ENCODE results near the gene CYRIA. TPM values are rescaled to one million over a fixed set of nuclear protein-coding genes. Genes with fewer than 3 reads are reported as not detected.

CYRIA gene
- polyA plus RNA-seq, 1 of the 3 experiments (the other 2 are of a cell fraction), result 0.13 TPM

GRCh38 chr2:16709769-16710168, 44.1 kb upstream of the CYRIA start:
- Histone ChIP-seq H3F3A (replicated peaks; ENCODE audit: insufficient read depth) (no peaks in the 10 kb centered on the region), H3K9ac (no peak overlapping the region), H3K4me2 (no peak overlapping the region), H3K9me2 (no peaks in the 10 kb centered on the region), H2AFZ (ENCODE audit: low read depth) (no peak overlapping the region), H3K9me3 (no peaks in the 10 kb centered on the region), H3K27me3 (ENCODE audit: insufficient read depth) (no peaks in the 10 kb centered on the region), H3K4me3 (ENCODE audit: low read depth in 2 of 2, low read length in 1 of 2) (no peak overlapping the region), H3K36me3 (replicated peaks in 1 of 2; ENCODE audit: control insufficient read depth in 1 of 2, insufficient read depth in 2 of 2, low read length in 1 of 2) (no peaks in the 10 kb centered on the region), H3K79me2 (ENCODE audit: insufficient read depth) (no peaks in the 10 kb centered on the region), H3K27ac (ENCODE audit: low read depth in 2 of 2, low read length in 1 of 2) (no peak overlapping the region), H3K4me1 (ENCODE audit: control insufficient read depth in 1 of 2, insufficient read depth in 2 of 2, low read depth in 1 of 2, low read length in 1 of 2) (no peaks in the 10 kb centered on the region; a peak in 2 of 4 replicates), H4K20me1 (ENCODE audit: insufficient read depth) (no peaks in the 10 kb centered on the region)
- ChIA-PET POLR2A (no interaction called here), CTCF (interaction anchor here (0.6 to 1.1 kb wide), 3 partner anchors 22 to 64 kb away, joined by 3 to 7 read pairs (median 3); no protein-coding TSS in a partner anchor)
- TF ChIP-seq USF1 (IDR thresholded peaks at IDR 0.05; ENCODE audit: borderline replicate concordance, low read depth) (no peak), MEF2A (IDR thresholded peaks at IDR 0.05; ENCODE audit: borderline replicate concordance, low read depth) (no peak), EZH2phosphoT487 (IDR thresholded peaks at IDR 0.05; ENCODE audit: borderline replicate concordance, low read depth) (no peak), GABPA (IDR thresholded peaks at IDR 0.05; ENCODE audit: low read depth) (no peak), FOXM1 (IDR thresholded peaks at IDR 0.05; ENCODE audit: low read depth) (no peak), FOXJ3 (CRISPR knock-in tag; IDR thresholded peaks at IDR 0.05) (no peak), RCOR1 (IDR thresholded peaks at IDR 0.05; ENCODE audit: low read length) (no peak), RXRA (IDR thresholded peaks at IDR 0.05; ENCODE audit: borderline replicate concordance, low read depth) (no peak), REST (IDR thresholded peaks at IDR 0.05; ENCODE audit: low read depth, low read length) (no peak), ELF1 (IDR thresholded peaks at IDR 0.05) (no peak), NRF1 (IDR thresholded peaks at IDR 0.05; ENCODE audit: low read depth, low read length) (no peak), TCF12 (IDR thresholded peaks at IDR 0.05) (no peak), TAF1 (IDR thresholded peaks at IDR 0.05; ENCODE audit: borderline replicate concordance, low read depth, low read length) (no peak), YY1 (IDR thresholded peaks at IDR 0.05; ENCODE audit: low read depth) (no peak), RAD21 (IDR thresholded peaks at IDR 0.05; ENCODE audit: low read length) (no peak), POLR2AphosphoS5 (IDR thresholded peaks at IDR 0.05; ENCODE audit: low read depth, low read length) (no peak), CHD2 (IDR thresholded peaks at IDR 0.05; ENCODE audit: low read length, partially characterized antibody) (no peak)
- TF ChIP-seq, protein P1, sequence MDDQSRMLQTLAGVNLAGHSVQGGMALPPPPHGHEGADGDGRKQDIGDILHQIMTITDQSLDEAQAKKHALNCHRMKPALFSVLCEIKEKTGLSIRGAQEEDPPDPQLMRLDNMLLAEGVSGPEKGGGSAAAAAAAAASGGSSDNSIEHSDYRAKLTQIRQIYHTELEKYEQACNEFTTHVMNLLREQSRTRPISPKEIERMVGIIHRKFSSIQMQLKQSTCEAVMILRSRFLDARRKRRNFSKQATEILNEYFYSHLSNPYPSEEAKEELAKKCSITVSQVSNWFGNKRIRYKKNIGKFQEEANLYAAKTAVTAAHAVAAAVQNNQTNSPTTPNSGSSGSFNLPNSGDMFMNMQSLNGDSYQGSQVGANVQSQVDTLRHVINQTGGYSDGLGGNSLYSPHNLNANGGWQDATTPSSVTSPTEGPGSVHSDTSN (IDR thresholded peaks at IDR 0.05), result no peak
- TF ChIP-seq, protein P2, sequence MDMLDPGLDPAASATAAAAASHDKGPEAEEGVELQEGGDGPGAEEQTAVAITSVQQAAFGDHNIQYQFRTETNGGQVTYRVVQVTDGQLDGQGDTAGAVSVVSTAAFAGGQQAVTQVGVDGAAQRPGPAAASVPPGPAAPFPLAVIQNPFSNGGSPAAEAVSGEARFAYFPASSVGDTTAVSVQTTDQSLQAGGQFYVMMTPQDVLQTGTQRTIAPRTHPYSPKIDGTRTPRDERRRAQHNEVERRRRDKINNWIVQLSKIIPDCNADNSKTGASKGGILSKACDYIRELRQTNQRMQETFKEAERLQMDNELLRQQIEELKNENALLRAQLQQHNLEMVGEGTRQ (IDR thresholded peaks at IDR 0.05; ENCODE audit: borderline replicate concordance, low read depth, low read length), result no peak
- 17% methylated on average over 2 of the region's 2 CpGs for WGBS (ENCODE audit: low lambda C conversion rate)
- no peak for DNase-seq
